Liver (tissue), 9 donors: ENCODE measurements around the gene EN1. TPM values are rescaled to one million over a fixed set of nuclear protein-coding genes. Genes with fewer than 3 reads are reported as not detected.

Experiments used
- DNase-seq: peaks from one replicate; pipeline ENCODE4 v3.0.0-alpha.2; 2017; ENCODE audit warnings: low spot score
- H3K27ac ChIP-seq, 2 donors: one replicate each; pipeline ENCODE4 v1.7.0; 2013; ENCODE audit warnings: inconsistent platforms in 2 of 2, low read length in 2 of 2, control low read depth in 1 of 2, low read depth in 1 of 2, mild to moderate bottlenecking in 1 of 2
- H3K27me3 ChIP-seq, 4 donors: one replicate each; pipeline versions ENCODE4 v1.6.1 to v1.7.0; 2013; ENCODE audit warnings: low read length in 3 of 4, inconsistent platforms in 1 of 4, mild to moderate bottlenecking in 1 of 4, moderate library complexity in 1 of 4; ENCODE audit not compliant: control insufficient read depth in 4 of 4, insufficient read depth in 4 of 4
- H3K36me3 ChIP-seq, 4 donors: one replicate each; pipeline versions ENCODE4 v1.6.1 to v1.7.0; 2013; ENCODE audit warnings: low read length in 3 of 4, mild to moderate bottlenecking in 3 of 4, low read depth in 1 of 4, moderate library complexity in 1 of 4; ENCODE audit not compliant: control insufficient read depth in 4 of 4, insufficient read depth in 3 of 4
- H3K4me1 ChIP-seq, 4 donors: one replicate each; pipeline versions ENCODE4 v1.6.1 to v1.7.0; 2013; ENCODE audit warnings: low read length in 3 of 4, mild to moderate bottlenecking in 3 of 4, moderate library complexity in 1 of 4; ENCODE audit not compliant: control insufficient read depth in 4 of 4, insufficient read depth in 4 of 4
- H3K4me3 ChIP-seq, 3 donors: one replicate each; pipeline versions ENCODE4 v1.6.1 to v1.7.0; 2013; ENCODE audit warnings: low read length in 3 of 3, control low read depth in 1 of 3, low read depth in 1 of 3, mild to moderate bottlenecking in 1 of 3
- H3K9ac ChIP-seq, 2 donors: one replicate each; pipeline ENCODE4 v1.7.0; 2013; ENCODE audit warnings: low read length in 2 of 2, mild to moderate bottlenecking in 2 of 2, moderate library complexity in 2 of 2, control low read depth in 1 of 2, low read depth in 1 of 2
- H3K9me3 ChIP-seq, 4 donors: one replicate each; pipeline versions ENCODE4 v1.6.1 to v1.7.0; 2013; ENCODE audit warnings: low read length in 3 of 4; ENCODE audit not compliant: control insufficient read depth in 4 of 4
- CTCF ChIP-seq: fragments of 150-350 bp; IDR thresholded peaks from 2 replicates; pipeline ENCODE4 v1.5.1; 2017; ENCODE audit warnings: improper control_type of control experiment, low read depth, low read length; ENCODE audit not compliant: missing input control
- EGR1 ChIP-seq, 2 donors: IDR thresholded peaks; 2 replicates each; pipeline ENCODE4 v1.6.1; 2016 to 2018; ENCODE audit warnings: antibody characterized with exemption in 2 of 2, low read depth in 2 of 2
- FOXA1 ChIP-seq: IDR thresholded peaks from 2 replicates; pipeline ENCODE4 v1.6.1; 2016; ENCODE audit warnings: antibody characterized with exemption
- FOXA2 ChIP-seq: IDR thresholded peaks from 2 replicates; pipeline ENCODE4 v1.6.1; 2016; ENCODE audit warnings: antibody characterized with exemption
- GABPA ChIP-seq, 2 donors: IDR thresholded peaks in 1 of 2; conservative IDR thresholded peaks in 1 of 2; 2 replicates each; pipeline ENCODE4 v1.6.1; 2016; ENCODE audit warnings: antibody characterized with exemption in 2 of 2, mild to moderate bottlenecking in 1 of 2, moderate library complexity in 1 of 2
- HNF4A ChIP-seq, 2 donors: conservative IDR thresholded peaks; 2 replicates each; pipeline ENCODE4 v1.6.1; 2016; ENCODE audit warnings: antibody characterized with exemption in 2 of 2, mild to moderate bottlenecking in 2 of 2
- HNF4G ChIP-seq: IDR thresholded peaks from 2 replicates; pipeline ENCODE4 v1.6.1; 2016; ENCODE audit warnings: antibody characterized with exemption
- JUND ChIP-seq, 2 donors: IDR thresholded peaks; 2 replicates each; pipeline ENCODE4 v1.6.1; 2016; ENCODE audit warnings: antibody characterized with exemption in 2 of 2
- MAX ChIP-seq: IDR thresholded peaks from 2 replicates; pipeline ENCODE4 v1.6.1; 2016; ENCODE audit warnings: antibody characterized with exemption
- NR2F2 ChIP-seq: IDR thresholded peaks from 2 replicates; pipeline ENCODE4 v1.6.1; 2016; ENCODE audit warnings: antibody characterized with exemption
- RAD21 ChIP-seq, 2 donors: IDR thresholded peaks; 2 replicates each; pipeline ENCODE4 v1.6.1; 2016; ENCODE audit warnings: antibody characterized with exemption in 2 of 2, mild to moderate bottlenecking in 2 of 2
- REST ChIP-seq: IDR thresholded peaks from 2 replicates; pipeline ENCODE4 v1.6.1; 2016; ENCODE audit warnings: antibody characterized with exemption, mild to moderate bottlenecking
- RXRA ChIP-seq, 2 donors: IDR thresholded peaks; 2 replicates each; pipeline ENCODE4 v1.6.1; 2017 to 2018; ENCODE audit warnings: antibody characterized with exemption in 2 of 2, mild to moderate bottlenecking in 1 of 2
- SP1 ChIP-seq: IDR thresholded peaks from 2 replicates; pipeline ENCODE4 v1.6.1; 2018; ENCODE audit warnings: antibody characterized with exemption, mild to moderate bottlenecking
- TAF1 ChIP-seq: conservative IDR thresholded peaks from 2 replicates; pipeline ENCODE4 v1.6.1; 2016; ENCODE audit warnings: antibody characterized with exemption, mild to moderate bottlenecking
- YY1 ChIP-seq: IDR thresholded peaks from 2 replicates; pipeline ENCODE4 v1.6.1; 2016; ENCODE audit warnings: antibody characterized with exemption, mild to moderate bottlenecking
- WGBS: extraction: QIAGEN DNeasy Blood & Tissue Kit; methylation state at CpG from one replicate; pipeline ENCODE4 v1.1.7; 2013; 5-methylcytosine and 5-hydroxymethylcytosine counted together
- polyA plus RNA-seq, 2 donors: library from polyadenylated mRNA; stranded (reverse) in 1 of 2; unstranded in 1 of 2; fragments of 200-250 nt in 1 of 2; fragments of >200 nt in 1 of 2; fragmentation: Nextera tagmentation in 1 of 2; extraction: Ambion mirVana in 1 of 2; gene quantifications; one replicate each; pipeline versions ENCODE4 v1.2.1 to v1.2.3, GENCODE V29; 2013 to 2015
- total RNA-seq, 2 donors: library from RNA; depleted of rRNA; stranded (reverse); fragments of >200 nt; gene quantifications; one replicate each; pipeline ENCODE4 v1.2.3, GENCODE V29; 2014
- TF ChIP-seq, protein P1 (sequence below): IDR thresholded peaks from 2 replicates; pipeline ENCODE4 v1.6.1; 2016; ENCODE audit warnings: antibody characterized with exemption
- TF ChIP-seq, protein P2 (sequence below): IDR thresholded peaks from 2 replicates; pipeline ENCODE4 v1.6.1; 2016; ENCODE audit warnings: antibody characterized with exemption
- donor health status: healthy.
- donor health status: healthy.
- donor health status: healthy.
- donor health status: healthy.
- donor health status: healthy.

EN1 gene
- total and polyA plus RNA-seq, 4 donors: not detected

- Histone ChIP-seq H3K9ac (no peak overlapping the region), H3K9me3 (no peaks in the 10 kb centered on the region), H3K27me3 (peaks cover 0 to 11% (median 2%) of the 10 kb centered on the region in 4 donors), H3K36me3 (no peaks in the 10 kb centered on the region), H3K4me1 (no peaks in the 10 kb centered on the region), H3K27ac (no peak overlapping the region), H3K4me3 (no peak overlapping the region)
- TF ChIP-seq, protein P1, sequence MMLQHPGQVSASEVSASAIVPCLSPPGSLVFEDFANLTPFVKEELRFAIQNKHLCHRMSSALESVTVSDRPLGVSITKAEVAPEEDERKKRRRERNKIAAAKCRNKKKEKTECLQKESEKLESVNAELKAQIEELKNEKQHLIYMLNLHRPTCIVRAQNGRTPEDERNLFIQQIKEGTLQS: no peak
- TF ChIP-seq EGR1 (IDR thresholded peaks at IDR 0.05; ENCODE audit: low read depth in 2 of 2) (no peak), FOXA1 (no peak)
- 50% methylated on average over 5 of the region's 5 CpGs for WGBS
- no peak for DNase-seq
Observed at GRCh38 chr2:118823633-118824032, 23.8 kb downstream of the EN1 start.

DNA sequence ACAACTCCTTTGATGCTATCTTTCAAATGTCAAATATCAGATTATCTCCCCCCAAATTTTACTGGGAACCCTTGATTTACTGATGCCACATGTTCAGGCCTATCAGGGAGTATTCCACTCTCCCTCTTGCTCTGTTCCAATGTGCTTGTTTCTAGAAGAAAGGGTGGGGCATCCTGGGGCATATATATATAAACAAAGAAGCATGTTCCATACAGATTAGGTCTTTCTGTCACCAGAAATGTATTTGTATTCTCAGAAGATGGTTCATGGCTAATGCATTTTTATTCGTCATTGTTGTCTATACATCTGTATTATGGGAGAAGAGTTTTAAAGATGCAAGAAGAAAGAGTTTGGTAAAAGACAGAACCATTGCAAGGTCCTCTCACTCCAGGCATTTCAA lies 24.9 kb downstream of the EN1 start:
- Histone ChIP-seq H3K9me3 (no peaks in the 10 kb centered on the region), H3K4me1 (no peaks in the 10 kb centered on the region), H3K27me3 (peaks cover 0 to 11% (median 2%) of the 10 kb centered on the region in 4 donors), H3K4me3 (no peak overlapping the region), H3K9ac (no peak overlapping the region), H3K36me3 (no peaks in the 10 kb centered on the region), H3K27ac (no peak overlapping the region)
- WGBS: 85% methylated on average over 1 of the region's 1 CpG
- DNase-seq: no peak
- TF ChIP-seq SP1: no peak
- no peak for TF ChIP-seq HNF4A (conservative IDR thresholded peaks at IDR 0.05)

DNA sequence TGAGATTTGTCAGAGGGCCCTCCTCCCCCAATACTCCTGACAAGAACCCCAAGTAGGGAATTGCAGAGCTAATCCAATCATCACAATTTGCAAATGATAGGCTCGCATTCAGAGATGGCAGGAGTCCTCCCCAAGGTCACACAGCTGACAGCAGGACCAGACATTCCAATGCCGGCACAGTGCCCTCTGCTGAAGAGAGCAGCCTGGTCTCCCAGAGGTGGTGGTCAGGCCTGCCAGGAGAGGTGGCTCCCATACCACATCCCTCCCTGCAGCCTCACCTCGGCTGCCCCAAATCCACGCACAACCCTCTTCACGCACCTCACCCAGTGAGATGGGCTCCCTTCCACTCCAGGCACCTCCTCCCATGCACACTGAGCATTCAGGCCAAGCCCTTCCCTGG lies 25.4 kb downstream of the EN1 start:
- TF ChIP-seq FOXA1 (no peak), EGR1 (IDR thresholded peaks at IDR 0.05; ENCODE audit: low read depth in 2 of 2) (no peak), NR2F2 (no peak), RXRA (IDR thresholded peaks at IDR 0.05) (no peak), JUND (IDR thresholded peaks at IDR 0.05) (no peak), SP1 (no peak), MAX (no peak), REST (no peak), HNF4A (conservative IDR thresholded peaks at IDR 0.05) (no peak), TAF1 (no peak), GABPA (IDR thresholded peaks at IDR 0.05 in 1 of 2, conservative IDR thresholded peaks at IDR 0.05 in 1 of 2) (no peak), YY1 (no peak), HNF4G (no peak), CTCF (no peak), RAD21 (IDR thresholded peaks at IDR 0.05) (no peak), FOXA2 (no peak)
- TF ChIP-seq, protein P2, sequence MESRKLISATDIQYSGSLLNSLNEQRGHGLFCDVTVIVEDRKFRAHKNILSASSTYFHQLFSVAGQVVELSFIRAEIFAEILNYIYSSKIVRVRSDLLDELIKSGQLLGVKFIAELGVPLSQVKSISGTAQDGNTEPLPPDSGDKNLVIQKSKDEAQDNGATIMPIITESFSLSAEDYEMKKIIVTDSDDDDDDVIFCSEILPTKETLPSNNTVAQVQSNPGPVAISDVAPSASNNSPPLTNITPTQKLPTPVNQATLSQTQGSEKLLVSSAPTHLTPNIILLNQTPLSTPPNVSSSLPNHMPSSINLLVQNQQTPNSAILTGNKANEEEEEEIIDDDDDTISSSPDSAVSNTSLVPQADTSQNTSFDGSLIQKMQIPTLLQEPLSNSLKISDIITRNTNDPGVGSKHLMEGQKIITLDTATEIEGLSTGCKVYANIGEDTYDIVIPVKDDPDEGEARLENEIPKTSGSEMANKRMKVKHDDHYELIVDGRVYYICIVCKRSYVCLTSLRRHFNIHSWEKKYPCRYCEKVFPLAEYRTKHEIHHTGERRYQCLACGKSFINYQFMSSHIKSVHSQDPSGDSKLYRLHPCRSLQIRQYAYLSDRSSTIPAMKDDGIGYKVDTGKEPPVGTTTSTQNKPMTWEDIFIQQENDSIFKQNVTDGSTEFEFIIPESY: no peak
- TF ChIP-seq, protein P1: no peak
- no peak for DNase-seq
- Histone ChIP-seq H3K36me3 (no peaks in the 10 kb centered on the region), H3K9ac (no peak overlapping the region), H3K27ac (no peak overlapping the region), H3K9me3 (no peaks in the 10 kb centered on the region), H3K4me1 (no peaks in the 10 kb centered on the region), H3K27me3 (peaks cover 0 to 10% (median 2%) of the 10 kb centered on the region in 4 donors), H3K4me3 (no peak overlapping the region)
- 75% methylated on average over 5 of the region's 5 CpGs for WGBS
